Measurements from ENCODE around the gene C11orf24. TPM values are rescaled to one million over a fixed set of nuclear protein-coding genes. Genes with fewer than 3 reads are reported as not detected.
"Not testable (repeated sequence)": the region's sequence is repeated elsewhere in the genome, so short reads cannot be mapped to it uniquely, and the experiment has no call there.

The C11orf24 gene
- total RNA-seq, 4 donors from 2014 or later = 33.3 to 59.4 (median 41.2) TPM

DNA sequence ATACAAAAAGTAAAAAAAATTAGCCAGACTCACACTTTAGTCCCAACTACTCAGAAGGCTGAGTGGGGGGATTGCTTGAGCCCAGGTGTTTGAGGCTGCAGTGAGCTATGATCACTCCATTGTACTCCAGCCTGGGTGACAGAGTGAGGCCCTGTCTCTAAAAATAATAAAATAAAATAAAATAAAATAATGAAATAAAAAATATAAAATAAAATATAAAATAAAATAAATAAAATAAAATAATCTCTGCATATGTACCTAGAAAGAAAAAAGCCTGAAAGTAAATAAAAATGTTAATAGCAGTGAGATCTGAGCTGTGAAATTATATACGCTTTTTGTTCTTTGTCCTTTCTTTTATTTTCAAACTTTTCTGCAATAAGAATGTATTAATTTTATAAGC lies 23.5 kb upstream of the C11orf24 start:
- 95 to 96% methylated on average over 1 of the region's 1 CpG for WGBS, 2 donors

DNA sequence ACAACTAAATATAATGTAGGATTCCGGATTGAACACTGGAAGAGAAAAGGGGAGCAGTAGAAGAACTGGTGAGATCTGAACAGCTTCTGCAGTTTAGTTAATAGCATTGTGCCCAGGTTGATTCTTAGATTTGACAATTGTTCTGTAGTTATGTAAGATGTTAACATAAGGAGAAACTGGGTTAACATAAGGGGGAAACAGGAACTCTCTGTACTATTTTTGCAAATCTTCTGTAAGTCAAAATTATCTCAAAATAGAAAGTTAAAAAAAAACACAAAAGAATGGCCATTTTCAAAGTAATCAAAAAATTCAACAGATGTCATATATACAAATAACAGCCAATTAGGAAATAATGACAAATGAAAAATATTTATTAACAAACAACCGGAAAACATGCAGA lies 21.9 kb upstream of the C11orf24 start:
- no peak overlapping the region for H3K27ac ChIP-seq
- H3K27me3 ChIP-seq = no peaks in the 10 kb centered on the region
- H3K9me3 ChIP-seq = no peaks in the 10 kb centered on the region
- H3K4me1 ChIP-seq = peaks cover 0 to 20% (median 4%) of the 10 kb centered on the region in 4 donors
- 50 to 53% methylated on average over 2 of the region's 2 CpGs for WGBS, 2 donors
- no peaks in the 10 kb centered on the region for H3K36me3 ChIP-seq
- no peak for DNase-seq (ENCODE audit: low spot score in 2 of 2)
- no peak for TF ChIP-seq POLR2A (IDR thresholded peaks at IDR 0.05)
- TF ChIP-seq, protein P1, sequence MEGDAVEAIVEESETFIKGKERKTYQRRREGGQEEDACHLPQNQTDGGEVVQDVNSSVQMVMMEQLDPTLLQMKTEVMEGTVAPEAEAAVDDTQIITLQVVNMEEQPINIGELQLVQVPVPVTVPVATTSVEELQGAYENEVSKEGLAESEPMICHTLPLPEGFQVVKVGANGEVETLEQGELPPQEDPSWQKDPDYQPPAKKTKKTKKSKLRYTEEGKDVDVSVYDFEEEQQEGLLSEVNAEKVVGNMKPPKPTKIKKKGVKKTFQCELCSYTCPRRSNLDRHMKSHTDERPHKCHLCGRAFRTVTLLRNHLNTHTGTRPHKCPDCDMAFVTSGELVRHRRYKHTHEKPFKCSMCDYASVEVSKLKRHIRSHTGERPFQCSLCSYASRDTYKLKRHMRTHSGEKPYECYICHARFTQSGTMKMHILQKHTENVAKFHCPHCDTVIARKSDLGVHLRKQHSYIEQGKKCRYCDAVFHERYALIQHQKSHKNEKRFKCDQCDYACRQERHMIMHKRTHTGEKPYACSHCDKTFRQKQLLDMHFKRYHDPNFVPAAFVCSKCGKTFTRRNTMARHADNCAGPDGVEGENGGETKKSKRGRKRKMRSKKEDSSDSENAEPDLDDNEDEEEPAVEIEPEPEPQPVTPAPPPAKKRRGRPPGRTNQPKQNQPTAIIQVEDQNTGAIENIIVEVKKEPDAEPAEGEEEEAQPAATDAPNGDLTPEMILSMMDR (IDR thresholded peaks at IDR 0.05) = no peak
- no peak for TF ChIP-seq EP300 (IDR thresholded peaks at IDR 0.05)
- no peak overlapping the region for H3K4me3 ChIP-seq

More for the DNA sequence above, 23.5 kb upstream of the C11orf24 start:
- no peaks in the 10 kb centered on the region for H3K36me3 ChIP-seq
- no peaks in the 10 kb centered on the region for H3K9me3 ChIP-seq
- peaks cover 0 to 20% (median 4%) of the 10 kb centered on the region in 4 donors for H3K4me1 ChIP-seq
- H3K27me3 ChIP-seq = no peaks in the 10 kb centered on the region
- DNase-seq (ENCODE audit: low spot score in 2 of 2) = no peak
- TF ChIP-seq, protein P1 (IDR thresholded peaks at IDR 0.05) = no peak
- TF ChIP-seq POLR2A (IDR thresholded peaks at IDR 0.05) (no peak), EP300 (IDR thresholded peaks at IDR 0.05) (no peak)
- H3K4me3 ChIP-seq = no peak overlapping the region
- no peak overlapping the region for H3K27ac ChIP-seq

DNA sequence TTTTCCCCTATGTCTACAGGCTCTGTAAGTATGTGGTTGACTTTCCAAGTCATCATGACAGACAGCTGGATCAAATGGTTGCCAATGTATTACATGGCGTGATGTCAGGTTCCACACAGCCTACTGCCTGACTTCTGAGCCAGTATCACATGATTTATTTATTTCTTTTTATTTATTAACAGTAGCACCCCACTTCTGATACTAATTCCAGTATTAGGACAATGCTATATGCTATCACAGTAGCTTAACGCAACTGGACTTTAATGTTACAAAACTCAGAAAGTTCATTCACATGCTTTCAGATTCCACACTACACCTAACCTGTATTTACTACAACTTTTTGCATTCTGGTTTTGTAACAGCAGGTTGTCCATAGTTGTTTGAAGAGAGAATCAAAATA lies 17.7 kb upstream of the C11orf24 start:
- no peaks in the 10 kb centered on the region for H3K9me3 ChIP-seq
- H3K36me3 ChIP-seq = no peaks in the 10 kb centered on the region
- H3K4me1 ChIP-seq = peaks cover 0 to 6% (median 0%) of the 10 kb centered on the region in 4 donors
- DNase-seq (ENCODE audit: low spot score in 2 of 2) = no peak
- WGBS, 2 donors = 90 to 98% methylated on average over 2 of the region's 2 CpGs
- H3K27me3 ChIP-seq = no peaks in the 10 kb centered on the region
- no peak overlapping the region for H3K27ac ChIP-seq
- no peak overlapping the region for H3K4me3 ChIP-seq
- TF ChIP-seq, protein P1 (IDR thresholded peaks at IDR 0.05) = no peak
- TF ChIP-seq POLR2A (IDR thresholded peaks at IDR 0.05) (no peak), EP300 (IDR thresholded peaks at IDR 0.05) (no peak)

DNA sequence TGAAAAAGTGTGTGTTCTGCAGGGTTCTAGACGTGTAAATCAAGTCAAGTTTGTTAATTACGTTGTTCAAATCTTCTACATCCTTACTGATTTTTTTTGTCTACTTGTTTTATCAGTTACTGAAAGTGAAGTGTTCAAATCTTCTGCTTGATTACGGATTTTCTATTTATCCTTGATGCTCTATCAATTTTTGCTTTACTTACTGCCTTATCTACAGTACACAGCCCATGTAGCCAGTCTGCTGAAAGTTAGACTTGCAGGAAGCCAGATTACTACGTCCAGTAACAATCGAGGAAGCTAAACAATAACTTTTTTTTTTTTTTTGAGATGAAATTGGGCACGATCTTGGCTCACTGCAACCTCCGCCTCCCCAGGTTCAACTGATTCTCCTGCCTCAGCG lies 15.6 kb upstream of the C11orf24 start:
- no peak for DNase-seq (ENCODE audit: low spot score in 2 of 2)
- H3K27me3 ChIP-seq = no peaks in the 10 kb centered on the region
- no peaks in the 10 kb centered on the region for H3K36me3 ChIP-seq
- H3K4me1 ChIP-seq = no peaks in the 10 kb centered on the region
- H3K9me3 ChIP-seq = no peaks in the 10 kb centered on the region
- TF ChIP-seq, protein P1 (IDR thresholded peaks at IDR 0.05) = no peak
- TF ChIP-seq EP300 (IDR thresholded peaks at IDR 0.05) (no peak), POLR2A (IDR thresholded peaks at IDR 0.05) (no peak)
- no peak overlapping the region for H3K4me3 ChIP-seq
- no peak overlapping the region for H3K27ac ChIP-seq
- WGBS, 2 donors = 86 to 92% methylated on average over 8 of the region's 8 CpGs

DNA sequence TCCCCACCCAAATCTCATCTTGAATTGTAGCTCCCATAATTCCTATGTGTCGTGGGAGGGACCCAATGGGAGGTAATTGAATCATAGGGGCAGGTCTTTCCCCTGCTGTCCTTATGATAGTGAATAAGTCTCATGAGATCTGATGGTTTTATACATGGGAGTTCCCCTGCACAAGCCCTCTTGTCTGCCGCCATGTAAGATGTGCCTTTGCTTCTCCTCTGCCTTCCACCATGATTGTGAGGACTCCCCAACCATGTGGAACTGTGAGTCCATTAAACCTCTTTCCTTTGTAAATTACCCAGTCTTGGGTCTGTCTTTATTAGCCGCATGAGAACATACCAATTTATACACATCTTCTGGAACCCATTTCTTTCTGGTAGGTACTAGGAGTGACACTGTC lies 12.8 kb upstream of the C11orf24 start:
- H3K9me3 ChIP-seq; H3K36me3 ChIP-seq; DNase-seq (ENCODE audit: low spot score in 2 of 2); H3K4me3 ChIP-seq; H3K27ac ChIP-seq; H3K4me1 ChIP-seq; H3K27me3 ChIP-seq: not testable (repeated sequence)
- WGBS, 2 donors = 95 to 96% methylated on average over 3 of the region's 3 CpGs

DNA sequence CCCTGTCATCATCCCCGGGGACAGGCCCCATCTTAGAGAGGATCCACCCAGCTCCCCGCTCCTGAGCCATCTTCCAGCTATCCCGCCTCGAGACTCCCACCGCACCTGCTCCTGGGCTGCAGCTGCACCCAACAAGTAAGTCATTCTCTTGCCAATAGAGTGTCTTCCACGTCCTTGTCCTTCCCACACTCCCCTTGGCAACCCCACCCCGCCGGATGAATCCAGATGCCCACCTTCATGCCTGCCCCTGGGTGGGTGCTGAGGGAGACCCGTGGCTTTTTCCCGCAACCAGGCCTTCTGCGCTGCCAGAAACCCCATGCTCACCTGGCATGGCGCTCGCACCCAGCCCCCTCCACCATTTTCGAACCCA lies 11.1 kb upstream of the C11orf24 start:
- Histone ChIP-seq H3K4me1 (no peaks in the 10 kb centered on the region), H3K27me3 (no peaks in the 10 kb centered on the region), H3K36me3 (no peaks in the 10 kb centered on the region), H3K9me3 (no peaks in the 10 kb centered on the region), H3K27ac (no peak overlapping the region), H3K4me3 (no peak overlapping the region)
- no peak for DNase-seq (ENCODE audit: low spot score in 2 of 2)
- 92 to 93% methylated on average over 14 of the region's 14 CpGs for WGBS, 2 donors
- TF ChIP-seq POLR2A (IDR thresholded peaks at IDR 0.05) (no peak), EP300 (IDR thresholded peaks at IDR 0.05) (no peak)
- TF ChIP-seq, protein P1 (IDR thresholded peaks at IDR 0.05) = no peak
